AML-193 (cell line): Measurements from ENCODE around the gene KHSRP.

Source experiments
- DNase-seq, 2 experiments: peaks; one replicate each; lab custom pipeline; 2025; lab: John Stamatoyannopoulos, UW

The KHSRP gene

DNA sequence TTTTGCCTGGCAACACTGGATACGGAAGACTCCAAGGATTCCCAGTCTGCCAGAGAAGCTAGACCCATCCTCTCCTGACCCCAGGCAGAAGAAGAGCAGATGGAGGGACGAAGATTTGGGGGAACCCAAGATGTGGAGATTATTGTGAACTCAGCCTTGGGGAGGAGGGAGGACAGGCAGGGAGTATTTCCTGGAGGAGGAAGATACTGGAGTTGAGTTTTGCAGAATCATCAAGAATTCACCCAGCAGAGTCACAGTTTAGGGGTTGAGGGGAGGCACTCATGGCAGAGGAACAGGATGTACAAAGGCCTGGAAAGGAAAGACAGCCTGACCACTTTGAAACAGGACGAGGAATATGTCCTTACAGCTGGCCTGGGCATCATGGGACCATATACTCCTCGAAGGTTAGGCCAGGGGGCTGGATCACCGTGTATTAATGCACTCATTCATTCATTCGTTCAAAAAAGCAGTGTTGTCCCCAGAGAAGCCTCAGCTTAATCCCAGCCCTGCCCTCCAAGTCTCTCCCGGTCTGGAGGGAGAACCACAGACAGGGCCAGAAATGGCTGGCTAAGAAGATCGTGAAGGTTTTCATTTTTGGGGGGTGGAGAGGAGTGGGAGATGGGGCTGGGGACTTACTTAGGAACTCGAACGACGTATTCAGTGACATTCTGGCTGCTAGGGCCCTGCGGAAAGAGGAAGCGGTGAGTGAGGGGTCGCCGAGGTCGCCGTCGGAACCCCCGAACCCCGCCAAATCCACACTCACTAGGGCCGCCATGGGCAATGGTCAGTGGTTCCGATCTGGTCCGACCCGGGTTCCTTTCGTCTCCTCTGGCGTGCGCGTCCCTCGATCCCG, 32.2 kb downstream of the KHSRP start:
- no peak for DNase-seq

DNA sequence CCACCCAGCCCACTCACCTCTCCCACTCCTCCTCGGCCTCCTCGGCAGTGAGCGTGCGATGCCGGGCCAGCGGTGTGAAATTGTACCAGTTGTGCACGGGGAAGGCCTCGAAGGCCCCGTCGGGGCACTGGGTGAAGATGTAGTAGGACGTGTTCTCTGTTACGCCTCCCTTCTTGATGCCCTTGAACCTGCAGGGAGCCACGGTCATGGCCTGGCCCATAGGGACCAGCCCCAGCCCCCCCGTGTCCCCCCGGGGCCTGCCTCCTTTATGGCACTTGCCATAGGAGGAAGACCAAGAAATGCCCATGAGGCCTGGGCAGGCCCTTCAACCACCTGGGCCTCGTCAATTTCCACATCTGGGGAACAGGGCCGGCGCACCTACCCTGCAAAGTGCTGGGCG, 37.2 kb downstream of the KHSRP start:
- no peak for DNase-seq

DNA sequence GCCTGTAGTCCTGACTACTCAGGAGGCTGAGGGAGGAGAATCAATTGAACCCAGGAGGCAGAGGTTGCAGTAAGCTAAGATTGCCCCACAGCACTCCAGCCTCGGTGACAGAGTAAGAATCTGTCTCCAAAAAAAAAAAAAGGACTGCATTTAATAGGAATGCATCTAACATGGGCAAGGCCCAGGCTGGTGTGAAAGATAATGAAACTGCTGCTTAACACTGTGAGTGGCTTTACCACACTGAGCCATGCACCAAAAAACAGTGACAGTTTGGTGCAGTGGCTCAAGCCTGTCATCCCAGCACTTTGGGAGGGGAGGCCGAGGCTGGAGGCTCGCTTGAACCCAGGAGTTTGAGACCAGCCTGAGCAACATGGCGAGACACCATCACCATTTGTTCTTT, 40.2 kb downstream of the KHSRP start:
- no peak for DNase-seq

DNA sequence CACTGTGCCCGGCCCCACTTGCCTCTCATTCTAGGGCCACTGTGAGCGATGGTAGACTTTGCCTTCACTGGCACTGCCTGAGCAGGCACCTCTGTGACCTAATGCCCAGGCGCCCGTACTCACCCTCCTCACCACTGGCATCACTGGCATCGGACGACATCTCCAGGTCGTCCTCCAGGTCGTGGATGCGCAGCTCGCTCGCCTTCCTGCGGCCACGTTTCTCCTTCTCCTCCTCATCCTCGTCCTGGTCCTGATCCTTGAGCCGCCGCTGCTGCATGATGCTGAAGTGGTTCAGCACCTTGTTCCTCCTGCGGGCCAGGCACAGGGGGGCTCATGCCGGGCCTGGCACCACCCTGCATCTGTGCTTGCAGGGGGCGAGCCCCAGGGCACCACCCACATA, 41.4 kb downstream of the KHSRP start:
- no peak for DNase-seq

DNA sequence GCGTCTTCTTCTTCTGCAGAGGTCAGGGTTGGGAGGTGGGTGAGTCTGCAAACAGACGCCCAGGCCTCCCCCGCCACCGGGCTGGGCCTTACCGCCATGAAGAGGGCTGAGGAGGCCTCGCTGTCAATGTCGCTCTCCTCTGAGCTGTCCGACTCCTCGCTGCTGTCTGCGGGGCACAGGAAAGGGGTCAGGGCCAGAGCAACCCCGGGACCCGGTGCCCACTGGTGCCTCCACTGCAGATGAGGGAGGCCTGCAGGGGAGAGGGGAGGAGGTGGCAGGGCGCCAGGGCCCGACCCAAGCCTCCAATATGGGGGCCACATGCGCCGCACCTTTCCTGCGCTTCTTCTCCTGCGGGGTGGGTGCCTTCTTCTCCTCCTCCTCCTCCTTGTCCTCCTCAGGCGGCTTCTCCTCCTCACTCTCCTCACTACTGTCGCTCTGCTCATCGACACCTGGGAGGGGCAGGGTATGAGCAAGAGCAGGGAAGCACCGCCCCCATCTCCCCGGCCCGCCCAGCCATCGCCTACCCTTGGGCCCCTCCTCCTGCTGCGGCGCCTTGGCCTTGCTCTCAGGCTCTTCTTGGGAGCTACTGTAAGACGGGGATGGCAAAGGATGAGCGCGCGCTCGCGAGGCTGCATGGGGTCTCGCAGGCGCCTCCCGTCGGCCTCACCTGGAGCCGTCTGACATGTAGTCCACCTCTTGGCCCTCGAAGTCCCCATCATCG, 43.4 kb downstream of the KHSRP start:
- DNase-seq: no peak

DNA sequence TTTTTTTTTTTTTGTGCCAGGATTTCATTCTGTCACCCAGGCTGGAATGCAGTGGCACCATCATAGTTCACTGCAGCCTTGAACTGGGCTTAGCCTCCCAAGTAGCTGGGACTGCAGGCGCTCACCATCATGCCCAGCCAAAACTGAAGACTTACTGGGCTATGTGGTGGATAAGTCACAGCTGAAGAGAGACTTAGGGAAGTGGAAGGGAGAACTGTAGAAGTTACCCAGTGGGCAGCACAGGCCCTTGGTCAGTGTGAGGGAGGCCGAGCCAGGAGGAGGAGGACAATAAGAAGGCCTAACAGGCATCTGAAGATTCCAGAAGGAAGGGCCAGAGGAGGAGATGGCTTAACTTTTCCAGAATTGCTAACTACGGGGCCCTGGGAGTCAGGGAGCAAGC, 44.9 kb downstream of the KHSRP start:
- no peak for DNase-seq

DNA sequence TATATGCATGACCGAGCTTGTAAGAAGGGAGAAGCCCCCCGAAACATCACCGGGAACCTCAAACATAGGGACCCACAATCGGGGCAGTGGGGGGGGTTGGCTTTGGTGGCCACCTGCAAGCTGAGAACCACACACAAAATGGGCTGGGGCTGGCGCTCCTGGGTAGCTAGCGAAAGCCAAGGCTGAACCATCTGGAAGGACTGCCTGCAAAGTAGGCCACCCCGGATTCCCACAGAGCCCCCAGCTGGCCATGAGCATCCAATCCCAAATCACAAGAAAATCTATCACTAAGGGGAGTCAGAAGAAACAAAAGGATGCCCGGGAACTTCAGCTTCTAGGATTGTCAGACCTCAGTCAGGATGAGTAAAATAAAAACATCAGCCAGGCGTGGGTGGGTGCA, 46.1 kb downstream of the KHSRP start:
- DNase-seq: no peak

DNA sequence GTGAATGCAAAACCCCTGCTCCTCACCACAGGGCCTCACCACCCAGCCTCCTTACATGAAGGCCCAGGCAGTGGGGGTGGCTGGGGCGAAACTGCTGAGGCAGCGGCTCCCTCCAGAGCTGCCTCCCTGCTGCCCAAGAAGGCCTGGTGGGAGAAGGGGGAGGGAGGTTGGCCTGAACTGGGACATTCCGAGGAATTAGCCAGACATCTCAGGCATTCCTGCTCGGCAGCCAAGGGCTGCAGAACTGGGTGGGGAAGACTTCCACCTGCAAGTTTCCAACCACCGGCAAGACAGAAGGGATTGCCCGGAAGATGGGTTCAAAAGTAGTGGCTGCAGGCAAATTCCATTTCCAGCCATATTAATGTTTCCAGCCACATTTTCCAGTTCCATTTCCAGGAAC, 46.6 kb downstream of the KHSRP start:
- DNase-seq: no peak

DNA sequence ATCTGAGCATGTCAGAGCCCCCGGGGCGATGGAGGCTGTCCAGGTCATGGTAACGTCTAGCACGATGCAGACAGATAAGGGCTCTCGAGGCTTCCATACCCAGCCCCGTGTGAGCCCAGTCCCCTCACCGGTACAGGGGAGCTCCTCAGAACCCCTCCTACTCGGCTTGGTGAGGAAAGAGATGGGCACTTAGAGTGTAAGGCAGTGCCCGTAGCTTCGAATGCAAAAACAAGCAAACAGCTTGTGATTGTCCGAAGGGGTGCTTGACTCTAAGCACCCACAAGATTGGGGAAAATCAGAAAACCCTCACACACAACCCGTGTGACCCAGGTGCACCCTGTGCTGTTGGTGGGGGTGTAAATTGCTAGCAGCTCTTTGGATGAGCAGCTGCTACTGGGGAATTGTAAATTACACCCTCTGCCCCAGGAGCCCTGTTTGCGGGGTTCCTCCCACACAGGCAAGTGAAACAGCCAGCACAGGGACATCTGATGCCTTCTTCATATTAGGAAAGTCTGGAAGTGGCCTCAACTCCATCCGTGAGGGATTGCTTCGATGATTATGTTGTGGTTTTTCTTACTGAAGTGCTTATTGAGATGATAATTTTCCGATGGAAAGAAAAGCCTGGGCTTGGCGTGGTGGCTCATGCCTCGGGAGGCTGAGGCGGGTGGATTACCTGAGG, 48.0 kb downstream of the KHSRP start:
- no peak for DNase-seq

DNA sequence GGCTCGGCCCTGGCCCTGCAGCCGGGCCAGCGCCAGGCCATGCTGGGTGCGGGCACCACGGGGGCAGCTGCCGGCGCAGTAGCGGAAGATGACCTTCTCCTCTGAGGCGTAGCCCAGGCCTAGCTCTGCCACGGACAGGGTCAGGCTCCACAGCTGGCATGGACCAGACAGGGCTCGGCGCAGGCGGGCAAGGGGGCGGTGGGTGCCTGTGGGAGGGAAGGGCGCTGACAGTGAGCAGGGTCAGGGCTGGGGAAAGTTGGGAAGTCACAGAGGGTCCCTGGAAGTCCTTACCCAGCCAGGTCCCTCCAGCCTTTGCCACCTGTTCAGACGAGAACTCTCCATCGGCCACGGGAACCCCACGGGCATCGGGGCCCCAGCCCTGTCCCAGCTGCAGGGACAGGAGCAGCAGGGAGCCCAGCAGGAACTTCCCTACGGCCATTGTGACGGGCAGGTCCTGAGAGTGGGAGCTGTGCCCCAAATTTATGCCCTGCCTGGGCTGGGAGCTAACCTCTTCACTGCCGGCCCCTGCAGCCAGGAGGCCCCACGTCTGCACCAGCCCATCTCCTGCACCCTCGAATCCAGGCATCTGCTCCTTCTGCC, 49.1 kb downstream of the KHSRP start, which contains the start of gene PSPN:
Gene PSPN (minus strand): TSS at position 523 of the 600 bp plus-strand sequence. CDS start 84 bp downstream, at position 439.
- DNase-seq: no peak

DNA sequence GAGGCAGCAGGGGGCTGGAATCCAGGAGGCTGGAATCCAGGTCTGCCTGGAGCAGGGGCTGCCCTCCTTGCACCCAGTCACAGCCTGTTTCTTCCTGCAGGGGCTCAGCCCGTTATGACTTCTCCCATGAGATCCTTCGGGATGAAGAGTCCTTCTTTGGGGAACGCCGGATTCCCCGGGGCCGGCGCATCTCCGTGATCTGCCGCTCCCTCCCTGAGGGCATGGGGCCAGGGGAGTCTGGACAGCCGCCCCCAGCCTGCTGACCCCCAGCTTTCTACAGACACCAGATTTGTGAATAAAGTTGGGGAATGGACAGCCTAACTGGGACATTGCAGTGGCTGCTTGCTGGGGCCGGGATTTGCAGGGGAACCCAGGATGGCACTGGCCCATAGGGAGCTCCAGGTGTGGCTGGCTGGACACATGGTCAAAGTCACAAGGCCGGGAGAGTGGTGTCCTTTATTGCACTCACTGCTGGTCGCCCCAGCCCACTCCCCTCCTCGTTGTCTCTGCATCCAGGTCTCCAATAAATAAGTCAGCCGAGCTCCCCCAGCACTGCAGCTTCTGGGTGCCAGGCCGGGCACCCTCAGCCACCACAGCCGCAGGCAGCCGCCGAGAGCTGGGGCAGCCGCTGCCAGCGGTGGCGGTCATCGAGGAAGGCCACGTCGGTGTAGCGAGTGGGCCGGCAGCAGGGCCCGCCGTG, 49.8 kb downstream of the KHSRP start:
- DNase-seq: no peak

DNA sequence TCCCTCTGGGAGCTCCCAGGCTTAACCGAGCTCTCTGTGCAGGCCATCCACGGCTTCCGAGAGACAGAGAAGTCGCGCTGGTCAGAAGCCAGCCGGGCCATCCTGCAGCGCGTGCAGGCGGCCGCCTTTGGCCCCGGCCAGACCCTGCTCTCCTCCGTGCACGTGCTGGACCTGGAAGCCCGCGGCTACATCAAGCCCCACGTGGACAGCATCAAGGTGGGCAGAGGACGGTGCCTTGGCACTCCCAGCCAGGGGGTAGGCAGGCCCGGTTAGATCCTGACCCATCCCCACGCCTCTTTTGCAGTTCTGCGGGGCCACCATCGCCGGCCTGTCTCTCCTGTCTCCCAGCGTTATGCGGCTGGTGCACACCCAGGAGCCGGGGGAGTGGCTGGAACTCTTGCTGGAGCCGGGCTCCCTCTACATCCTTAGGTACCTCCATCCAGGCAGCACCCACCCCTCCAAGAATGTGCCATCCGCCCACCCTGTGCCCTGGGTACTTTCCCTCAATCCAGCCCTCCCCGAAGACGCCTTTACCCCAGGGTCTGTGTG, 50.4 kb downstream of the KHSRP start:
- DNase-seq: no peak

DNA sequence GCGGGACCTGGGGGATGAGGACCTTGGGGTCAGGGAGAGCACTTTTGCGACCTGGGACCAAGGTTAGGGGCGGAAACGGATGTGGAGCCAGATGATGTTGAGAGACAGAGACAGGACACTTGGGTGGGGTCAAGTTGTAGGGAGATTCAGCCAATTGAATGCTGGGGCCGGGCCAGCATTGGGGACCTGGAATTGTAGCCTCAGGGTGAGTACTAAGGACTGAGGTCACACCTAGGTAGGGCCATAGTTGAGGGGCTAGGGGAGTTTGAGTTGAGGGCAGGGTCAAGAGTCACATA, 50.9 kb downstream of the KHSRP start:
- DNase-seq: no peak

DNA sequence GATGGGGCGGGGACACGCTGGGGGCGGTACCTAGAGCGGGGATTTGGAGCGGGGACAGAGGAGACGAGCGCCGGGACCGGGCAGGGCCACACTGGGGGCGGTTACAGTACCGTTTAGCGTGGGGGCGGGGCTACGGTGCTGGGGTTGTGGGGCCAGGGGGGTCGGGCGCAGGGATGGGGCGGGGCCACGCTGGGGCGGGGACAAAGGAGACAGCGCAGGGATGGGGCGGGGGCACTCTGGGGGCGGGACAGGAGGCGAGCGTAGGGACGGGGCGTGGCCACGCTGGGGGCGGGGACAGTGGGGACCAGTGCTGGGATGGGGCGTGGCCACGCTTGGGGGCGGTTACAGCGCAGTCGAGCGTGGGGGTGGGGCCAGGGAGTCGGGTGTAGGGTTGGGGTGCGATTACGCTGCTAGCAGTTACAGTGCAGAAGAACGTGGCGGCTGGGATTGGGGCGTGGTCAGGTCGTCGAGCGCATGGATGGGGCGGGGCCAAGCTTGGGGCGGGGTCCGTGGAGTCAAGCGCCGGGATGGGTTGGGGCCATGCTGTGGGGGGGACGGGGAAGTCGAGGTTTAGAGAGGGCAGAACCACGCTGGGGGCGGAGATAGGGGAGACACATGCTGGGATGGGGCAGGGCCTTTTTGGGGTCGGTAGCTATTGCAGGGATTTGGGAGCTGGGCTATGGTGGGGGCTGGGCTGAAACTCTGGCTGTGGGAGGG, 51.4 kb downstream of the KHSRP start:
- DNase-seq: peak; percentile 95 to 96

DNA sequence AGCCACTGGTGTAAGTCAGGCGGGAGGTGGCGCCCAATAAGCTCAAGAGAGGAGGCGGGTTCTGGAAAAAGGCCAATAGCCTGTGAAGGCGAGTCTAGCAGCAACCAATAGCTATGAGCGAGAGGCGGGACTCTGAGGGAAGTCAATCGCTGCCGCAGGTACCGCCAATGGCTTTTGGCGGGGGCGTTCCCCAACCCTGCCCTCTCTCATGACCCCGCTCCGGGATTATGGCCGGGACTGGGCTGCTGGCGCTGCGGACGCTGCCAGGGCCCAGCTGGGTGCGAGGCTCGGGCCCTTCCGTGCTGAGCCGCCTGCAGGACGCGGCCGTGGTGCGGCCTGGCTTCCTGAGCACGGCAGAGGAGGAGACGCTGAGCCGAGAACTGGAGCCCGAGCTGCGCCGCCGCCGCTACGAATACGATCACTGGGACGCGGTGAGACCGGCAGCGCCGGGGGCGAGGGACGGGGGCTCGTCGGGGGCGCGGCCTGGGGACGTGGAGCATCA, 52.0 kb downstream of the KHSRP start, which contains the start of gene ALKBH7:
Gene ALKBH7 (plus strand): TSS at position 201 of the 502 bp plus-strand sequence. CDS start 27 bp downstream, at position 228.
- DNase-seq: peak; percentile 98 to 99

DNA sequence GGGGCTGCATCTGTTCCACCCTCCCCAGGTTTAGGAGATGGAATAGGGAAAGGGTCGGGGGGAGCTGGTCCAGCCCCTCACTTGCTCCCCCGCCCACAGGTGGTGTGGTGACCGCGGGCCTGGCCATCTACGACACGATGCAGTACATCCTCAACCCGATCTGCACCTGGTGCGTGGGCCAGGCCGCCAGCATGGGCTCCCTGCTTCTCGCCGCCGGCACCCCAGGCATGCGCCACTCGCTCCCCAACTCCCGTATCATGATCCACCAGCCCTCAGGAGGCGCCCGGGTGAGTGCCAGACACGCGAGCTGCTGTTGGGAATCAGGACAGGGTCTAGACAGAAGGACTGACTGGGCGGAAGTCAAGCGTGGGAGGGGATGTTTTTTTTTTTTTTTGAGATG, 60.3 kb downstream of the KHSRP start:
- no peak for DNase-seq
